ENCODE measurements around the gene DDX51.

The DDX51 gene

GRCh38 chr12:132129007-132129406, 15.1 kb downstream of the DDX51 start:
- Histone ChIP-seq H3K27me3 (replicated peaks in 2 of 5; ENCODE audit: control insufficient read depth in 4 of 5, insufficient read depth in 5 of 5, low read length in 4 of 5) (no peaks in the 10 kb centered on the region), H3K9me3 (ENCODE audit: control extremely low read depth in 1 of 5, control insufficient read depth in 4 of 5, insufficient read depth in 2 of 5, low read depth in 1 of 5, low read length in 4 of 5) (peaks cover 1 to 38% (median 10%) of the 10 kb centered on the region in 5 experiments), H3K36me3 (ENCODE audit: control insufficient read depth in 4 of 4, insufficient read depth in 4 of 4, low read length in 3 of 4) (peaks cover 10 to 54% (median 39%) of the 10 kb centered on the region in 4 experiments), H3K4me3 (ENCODE audit: control insufficient read depth in 1 of 7, extremely low read depth in 1 of 7, insufficient read depth in 4 of 7, low read depth in 2 of 7, low read length in 6 of 7) (no peak overlapping the region), H3K4me1 (ENCODE audit: control extremely low read depth in 1 of 4, control insufficient read depth in 4 of 4, insufficient read depth in 4 of 4, low read length in 3 of 4) (no peaks in the 10 kb centered on the region), H3K27ac (ENCODE audit: insufficient read depth in 1 of 2, low read depth in 1 of 2, low read length in 2 of 2, poor library complexity in 1 of 2, severe bottlenecking in 2 of 2) (no peak overlapping the region)
- WGBS (ENCODE audit: insufficient coverage) = 100% methylated on average over 2 of the region's 3 CpGs
- no peak for DNase-seq
- POLR2A ChIA-PET = no interaction called here
- CTCF ChIA-PET = no interaction called here

- H3K4me3 ChIP-seq (ENCODE audit: control insufficient read depth in 1 of 7, extremely low read depth in 1 of 7, insufficient read depth in 4 of 7, low read depth in 2 of 7, low read length in 6 of 7) = no peak overlapping the region
- peaks cover 1 to 38% (median 10%) of the 10 kb centered on the region in 5 experiments for H3K9me3 ChIP-seq (ENCODE audit: control extremely low read depth in 1 of 5, control insufficient read depth in 4 of 5, insufficient read depth in 2 of 5, low read depth in 1 of 5, low read length in 4 of 5)
- POLR2A ChIA-PET = no interaction called here
- 96% methylated on average over 6 of the region's 8 CpGs for WGBS (ENCODE audit: insufficient coverage)
- H3K27me3 ChIP-seq (replicated peaks in 2 of 5; ENCODE audit: control insufficient read depth in 4 of 5, insufficient read depth in 5 of 5, low read length in 4 of 5) = no peaks in the 10 kb centered on the region
- H3K27ac ChIP-seq (ENCODE audit: insufficient read depth in 1 of 2, low read depth in 1 of 2, low read length in 2 of 2, poor library complexity in 1 of 2, severe bottlenecking in 2 of 2) = no peak overlapping the region
- peaks cover 10 to 64% (median 48%) of the 10 kb centered on the region in 4 experiments for H3K36me3 ChIP-seq (ENCODE audit: control insufficient read depth in 4 of 4, insufficient read depth in 4 of 4, low read length in 3 of 4)
- CTCF ChIA-PET = no interaction called here
- no peaks in the 10 kb centered on the region for H3K4me1 ChIP-seq (ENCODE audit: control extremely low read depth in 1 of 4, control insufficient read depth in 4 of 4, insufficient read depth in 4 of 4, low read length in 3 of 4)
- no peak for DNase-seq
These were observed 17.1 kb downstream of the DDX51 start for GRCh38 chr12:132127041-132127440.

GRCh38 chr12:132125736-132126135, 18.4 kb downstream of the DDX51 start:
- H3K9me3 ChIP-seq (ENCODE audit: control extremely low read depth in 1 of 5, control insufficient read depth in 4 of 5, insufficient read depth in 2 of 5, low read depth in 1 of 5, low read length in 4 of 5) = peaks cover 1 to 37% (median 8%) of the 10 kb centered on the region in 5 experiments
- ChIA-PET POLR2A (no interaction called here), CTCF (no interaction called here)
- no peaks in the 10 kb centered on the region for H3K4me1 ChIP-seq (ENCODE audit: control extremely low read depth in 1 of 4, control insufficient read depth in 4 of 4, insufficient read depth in 4 of 4, low read length in 3 of 4)
- no peaks in the 10 kb centered on the region for H3K27me3 ChIP-seq (replicated peaks in 2 of 5; ENCODE audit: control insufficient read depth in 4 of 5, insufficient read depth in 5 of 5, low read length in 4 of 5)
- no peak overlapping the region for H3K27ac ChIP-seq (ENCODE audit: insufficient read depth in 1 of 2, low read depth in 1 of 2, low read length in 2 of 2, poor library complexity in 1 of 2, severe bottlenecking in 2 of 2)
- 95% methylated on average over 9 of the region's 12 CpGs for WGBS (ENCODE audit: insufficient coverage)
- no peak overlapping the region for H3K4me3 ChIP-seq (ENCODE audit: control insufficient read depth in 1 of 7, extremely low read depth in 1 of 7, insufficient read depth in 4 of 7, low read depth in 2 of 7, low read length in 6 of 7)
- peaks cover 10 to 76% (median 54%) of the 10 kb centered on the region in 4 experiments for H3K36me3 ChIP-seq (ENCODE audit: control insufficient read depth in 4 of 4, insufficient read depth in 4 of 4, low read length in 3 of 4)
- DNase-seq = no peak

DNA sequence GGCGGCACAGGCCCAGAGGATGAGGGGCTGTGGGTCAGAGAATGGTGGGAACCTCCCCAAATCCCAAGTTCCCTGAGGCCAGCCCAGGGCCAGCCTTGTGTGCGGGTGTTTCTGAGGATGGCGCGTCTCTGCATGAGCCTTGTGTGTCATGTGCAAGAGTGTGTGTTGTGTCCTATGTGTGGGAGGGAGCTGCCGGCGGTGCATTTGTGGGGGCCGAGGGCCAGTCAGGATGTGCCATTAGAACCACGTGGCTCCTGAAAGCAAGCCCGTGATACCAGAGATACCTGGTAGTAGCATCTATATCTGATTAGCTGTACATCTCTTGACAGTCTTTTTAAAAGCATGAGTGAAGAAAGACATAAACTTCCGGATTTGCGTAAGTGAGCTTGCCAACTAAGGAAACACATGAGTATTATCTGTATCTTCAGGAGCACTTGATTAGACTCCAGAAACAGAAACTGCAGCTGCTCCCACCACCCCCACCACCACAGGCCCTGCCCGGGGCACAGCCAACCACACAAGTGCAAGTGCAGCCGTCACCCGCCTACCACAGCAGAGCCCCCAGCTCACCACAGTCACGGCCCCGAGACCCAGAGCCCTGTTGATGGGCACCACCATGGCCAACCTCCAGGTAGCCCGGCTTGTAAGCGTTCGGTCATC, 19.2 kb downstream of the DDX51 start:
- H3K4me3 ChIP-seq (ENCODE audit: control insufficient read depth in 1 of 7, extremely low read depth in 1 of 7, insufficient read depth in 4 of 7, low read depth in 2 of 7, low read length in 6 of 7) = no peak overlapping the region
- ChIA-PET CTCF (interaction anchor here (1.0 kb wide), 1 partner anchor 17 kb away, joined by 3 read pairs; no protein-coding TSS in a partner anchor), POLR2A (no interaction called here)
- H3K4me1 ChIP-seq (ENCODE audit: control extremely low read depth in 1 of 4, control insufficient read depth in 4 of 4, insufficient read depth in 4 of 4, low read length in 3 of 4) = no peaks in the 10 kb centered on the region
- WGBS (ENCODE audit: insufficient coverage) = 88% methylated on average over 13 of the region's 19 CpGs
- peaks cover 1 to 30% (median 8%) of the 10 kb centered on the region in 5 experiments for H3K9me3 ChIP-seq (ENCODE audit: control extremely low read depth in 1 of 5, control insufficient read depth in 4 of 5, insufficient read depth in 2 of 5, low read depth in 1 of 5, low read length in 4 of 5)
- DNase-seq = peak; percentile 47 to 71 (median 59)
- peaks cover 12 to 80% (median 57%) of the 10 kb centered on the region in 4 experiments for H3K36me3 ChIP-seq (ENCODE audit: control insufficient read depth in 4 of 4, insufficient read depth in 4 of 4, low read length in 3 of 4)
- H3K27ac ChIP-seq (ENCODE audit: insufficient read depth in 1 of 2, low read depth in 1 of 2, low read length in 2 of 2, poor library complexity in 1 of 2, severe bottlenecking in 2 of 2) = no peak overlapping the region
- H3K27me3 ChIP-seq (replicated peaks in 2 of 5; ENCODE audit: control insufficient read depth in 4 of 5, insufficient read depth in 5 of 5, low read length in 4 of 5) = no peaks in the 10 kb centered on the region

DNA sequence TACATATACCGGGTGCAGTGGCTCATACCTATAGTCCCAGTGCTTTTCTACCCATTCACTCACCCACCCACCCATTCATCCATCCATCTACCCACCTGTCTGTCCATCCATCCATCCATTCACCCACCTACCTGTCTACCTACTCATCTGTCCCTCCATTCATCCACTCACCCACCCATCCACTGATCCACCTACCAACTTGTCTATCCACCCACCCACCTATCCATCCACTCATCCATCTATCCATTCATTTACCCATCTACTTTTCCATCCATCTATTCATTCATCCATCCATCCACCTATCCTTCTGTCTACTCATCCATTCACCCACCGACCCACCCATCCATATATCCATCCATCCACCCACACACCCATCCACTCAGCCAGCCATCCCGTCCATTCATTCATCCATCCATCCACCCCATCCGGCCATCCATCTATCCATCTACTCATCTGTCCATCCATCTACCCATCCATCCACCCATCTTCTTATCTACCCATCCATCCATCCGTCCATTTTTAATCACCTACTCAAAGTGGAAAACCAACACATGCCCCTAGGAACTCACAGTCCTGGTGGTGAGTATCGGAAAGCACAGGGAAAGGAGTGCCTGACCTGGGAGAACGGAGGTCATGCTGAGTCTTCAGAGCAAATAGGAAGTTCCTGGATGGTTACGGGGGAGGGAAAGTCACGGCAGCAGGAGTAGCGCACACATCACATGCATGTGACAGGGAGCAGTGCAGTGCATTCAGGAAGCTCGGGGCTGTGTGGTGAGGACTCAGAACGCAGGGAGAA, 20.0 kb downstream of the DDX51 start:
- H3K27me3 ChIP-seq (replicated peaks in 2 of 5; ENCODE audit: control insufficient read depth in 4 of 5, insufficient read depth in 5 of 5, low read length in 4 of 5) = no peaks in the 10 kb centered on the region
- ChIA-PET CTCF (interaction anchor here (1.0 kb wide), 1 partner anchor 18 kb away, joined by 3 read pairs; no protein-coding TSS in a partner anchor), POLR2A (no interaction called here)
- H3K9me3 ChIP-seq (ENCODE audit: control extremely low read depth in 1 of 5, control insufficient read depth in 4 of 5, insufficient read depth in 2 of 5, low read depth in 1 of 5, low read length in 4 of 5) = peaks cover 1 to 26% (median 8%) of the 10 kb centered on the region in 5 experiments
- H3K4me3 ChIP-seq (ENCODE audit: control insufficient read depth in 1 of 7, extremely low read depth in 1 of 7, insufficient read depth in 4 of 7, low read depth in 2 of 7, low read length in 6 of 7) = no peak overlapping the region
- H3K36me3 ChIP-seq (ENCODE audit: control insufficient read depth in 4 of 4, insufficient read depth in 4 of 4, low read length in 3 of 4) = peaks cover 12 to 80% (median 58%) of the 10 kb centered on the region in 4 experiments
- no peak overlapping the region for H3K27ac ChIP-seq (ENCODE audit: insufficient read depth in 1 of 2, low read depth in 1 of 2, low read length in 2 of 2, poor library complexity in 1 of 2, severe bottlenecking in 2 of 2)
- no peak for DNase-seq
- H3K4me1 ChIP-seq (ENCODE audit: control extremely low read depth in 1 of 4, control insufficient read depth in 4 of 4, insufficient read depth in 4 of 4, low read length in 3 of 4) = no peaks in the 10 kb centered on the region
- WGBS (ENCODE audit: insufficient coverage) = 94% methylated on average over 10 of the region's 12 CpGs

DNA sequence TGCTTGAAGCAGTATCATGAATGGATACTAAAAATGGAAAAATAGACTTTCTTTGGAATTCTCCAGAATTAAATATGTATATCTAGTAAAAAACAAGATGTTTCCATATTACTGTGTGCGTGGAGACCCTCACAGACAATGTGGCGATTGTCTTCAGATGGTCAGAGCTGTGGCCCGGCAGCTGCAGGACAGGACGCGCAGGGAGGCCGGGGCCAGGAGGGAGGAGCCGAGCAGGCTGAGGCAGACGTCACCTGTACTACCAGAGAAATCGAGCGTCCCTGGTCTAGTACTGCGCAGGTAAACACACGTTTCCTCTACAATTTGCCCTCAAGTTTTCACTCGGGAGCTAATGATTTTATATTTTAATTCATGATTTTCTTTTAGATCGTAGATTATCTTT, 22.8 kb downstream of the DDX51 start:
- Histone ChIP-seq H3K27me3 (replicated peaks in 2 of 5; ENCODE audit: control insufficient read depth in 4 of 5, insufficient read depth in 5 of 5, low read length in 4 of 5) (no peaks in the 10 kb centered on the region), H3K4me1 (ENCODE audit: control extremely low read depth in 1 of 4, control insufficient read depth in 4 of 4, insufficient read depth in 4 of 4, low read length in 3 of 4) (no peaks in the 10 kb centered on the region), H3K27ac (ENCODE audit: insufficient read depth in 1 of 2, low read depth in 1 of 2, low read length in 2 of 2, poor library complexity in 1 of 2, severe bottlenecking in 2 of 2) (no peak overlapping the region), H3K36me3 (ENCODE audit: control insufficient read depth in 4 of 4, insufficient read depth in 4 of 4, low read length in 3 of 4) (peaks cover 6 to 74% (median 41%) of the 10 kb centered on the region in 4 experiments), H3K9me3 (ENCODE audit: control extremely low read depth in 1 of 5, control insufficient read depth in 4 of 5, insufficient read depth in 2 of 5, low read depth in 1 of 5, low read length in 4 of 5) (no peaks in the 10 kb centered on the region), H3K4me3 (ENCODE audit: control insufficient read depth in 1 of 7, extremely low read depth in 1 of 7, insufficient read depth in 4 of 7, low read depth in 2 of 7, low read length in 6 of 7) (no peak overlapping the region)
- POLR2A ChIA-PET = no interaction called here
- no peak for DNase-seq
- 98% methylated on average over 12 of the region's 14 CpGs for WGBS (ENCODE audit: insufficient coverage)
- CTCF ChIA-PET = no interaction called here

DNA sequence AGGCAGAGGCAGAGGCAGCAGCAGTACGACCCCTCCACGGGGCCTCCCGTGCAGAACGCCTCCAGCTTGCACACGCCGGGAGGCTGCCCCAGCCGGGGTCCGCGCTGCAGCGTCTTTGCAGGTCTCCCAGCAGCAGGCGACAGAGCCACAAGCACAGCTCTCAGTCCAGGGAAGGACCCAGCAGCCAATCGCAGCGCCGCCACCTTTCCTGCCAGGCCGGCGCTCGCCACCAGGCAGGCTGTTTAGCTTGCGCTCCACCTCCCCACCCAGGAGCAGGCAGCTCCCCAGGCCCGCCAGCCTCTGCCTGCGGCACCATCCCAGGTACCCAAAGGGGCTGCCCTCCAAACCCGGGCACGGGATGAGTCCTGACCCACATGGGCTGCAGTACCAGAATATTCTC, 25.2 kb downstream of the DDX51 start:
- WGBS (ENCODE audit: insufficient coverage) = 98% methylated on average over 21 of the region's 22 CpGs
- H3K4me1 ChIP-seq (ENCODE audit: control extremely low read depth in 1 of 4, control insufficient read depth in 4 of 4, insufficient read depth in 4 of 4, low read length in 3 of 4) = no peaks in the 10 kb centered on the region
- H3K27ac ChIP-seq (ENCODE audit: insufficient read depth in 1 of 2, low read depth in 1 of 2, low read length in 2 of 2, poor library complexity in 1 of 2, severe bottlenecking in 2 of 2) = no peak overlapping the region

More for the DNA sequence above, 25.2 kb downstream of the DDX51 start:
- Histone ChIP-seq H3K9me3 (ENCODE audit: control extremely low read depth in 1 of 5, control insufficient read depth in 4 of 5, insufficient read depth in 2 of 5, low read depth in 1 of 5, low read length in 4 of 5) (no peaks in the 10 kb centered on the region), H3K27me3 (replicated peaks in 2 of 5; ENCODE audit: control insufficient read depth in 4 of 5, insufficient read depth in 5 of 5, low read length in 4 of 5) (no peaks in the 10 kb centered on the region), H3K4me3 (ENCODE audit: control insufficient read depth in 1 of 7, extremely low read depth in 1 of 7, insufficient read depth in 4 of 7, low read depth in 2 of 7, low read length in 6 of 7) (no peak overlapping the region), H3K36me3 (ENCODE audit: control insufficient read depth in 4 of 4, insufficient read depth in 4 of 4, low read length in 3 of 4) (peaks cover 9 to 75% (median 47%) of the 10 kb centered on the region in 4 experiments)
- no peak for DNase-seq
- CTCF ChIA-PET = no interaction called here
- POLR2A ChIA-PET = no interaction called here
